Calu3 (cell line): ENCODE measurements around the gene ANO8. TPM values are rescaled to one million over a fixed set of nuclear protein-coding genes. Genes with fewer than 3 reads are reported as not detected.
A peak's percentile ranks its signal among the peaks of the same experiment; 100 is the strongest.

Experiments used
- BruUV-seq: library from RNA; stranded (reverse); fragments of 400-500 nt; replicated peaks from 2 replicates; lab custom pipeline; 2021; lab: Mats Ljungman, UMichigan
- CTCF ChIA-PET: fragments of 300-600 bp; sonication (Branson Sonifier 250); formaldehyde crosslinking; loops from one replicate; lab custom pipeline; 2022; ENCODE audit warnings: antibody characterized with exemption; lab: Charles Lee
- DNase-seq: peaks from one replicate; pipeline ENCODE4 v3.0.0; 2022
- H3K27ac Mint-ChIP-seq: one replicate; pipeline ENCODE4 v1.8.0; 2022; ENCODE audit warnings: mixed read lengths; ENCODE audit not compliant: unreplicated experiment
- H3K27me3 Mint-ChIP-seq: one replicate; pipeline ENCODE4 v1.8.0; 2022; ENCODE audit warnings: mixed read lengths; ENCODE audit not compliant: unreplicated experiment
- H3K36me3 Mint-ChIP-seq: one replicate; pipeline ENCODE4 v1.8.0; 2022; ENCODE audit warnings: mild to moderate bottlenecking, moderate library complexity, mixed read lengths; ENCODE audit not compliant: insufficient read depth, unreplicated experiment
- H3K4me1 Mint-ChIP-seq: one replicate; pipeline ENCODE4 v1.8.0; 2022; ENCODE audit warnings: mild to moderate bottlenecking, low read depth, mixed read lengths; ENCODE audit not compliant: unreplicated experiment
- H3K4me3 Mint-ChIP-seq: one replicate; pipeline ENCODE4 v1.8.0; 2022; ENCODE audit warnings: mild to moderate bottlenecking, low read depth, moderate library complexity, mixed read lengths; ENCODE audit not compliant: unreplicated experiment
- H3K9me3 Mint-ChIP-seq: one replicate; pipeline ENCODE4 v1.8.0; 2022; ENCODE audit warnings: low read depth, mixed read lengths; ENCODE audit not compliant: unreplicated experiment
- intact Hi-C: fragments of 100-400 bp; cut with micrococcal nuclease; formaldehyde crosslinking; loops from one replicate; pipeline ENCODE4 v1.10.0; 2022; ENCODE audit not compliant: unreplicated experiment
- total RNA-seq: library from RNA; stranded (reverse); gene quantifications from 2 replicates; pipeline ENCODE4 v1.2.3, GENCODE V29; 2022
- TF ChIP-seq, protein P1 (sequence below): fragments of 200-600 bp; IDR thresholded peaks from one replicate; pipeline ENCODE4 v1.8.0; 2022; ENCODE audit warnings: antibody characterized with exemption; ENCODE audit not compliant: unreplicated experiment

The ANO8 gene
- total RNA-seq, 1 experiment from 2014 or later = 10.5 TPM

- CTCF ChIA-PET = interaction anchor here (0.6 kb wide), 1 partner anchor 21 kb away, joined by 3 read pairs; no protein-coding TSS in a partner anchor
- H3K9me3 Mint-ChIP-seq = no peaks in the 10 kb centered on the region
- intact Hi-C loops = no loop called here
- TF ChIP-seq, protein P1, sequence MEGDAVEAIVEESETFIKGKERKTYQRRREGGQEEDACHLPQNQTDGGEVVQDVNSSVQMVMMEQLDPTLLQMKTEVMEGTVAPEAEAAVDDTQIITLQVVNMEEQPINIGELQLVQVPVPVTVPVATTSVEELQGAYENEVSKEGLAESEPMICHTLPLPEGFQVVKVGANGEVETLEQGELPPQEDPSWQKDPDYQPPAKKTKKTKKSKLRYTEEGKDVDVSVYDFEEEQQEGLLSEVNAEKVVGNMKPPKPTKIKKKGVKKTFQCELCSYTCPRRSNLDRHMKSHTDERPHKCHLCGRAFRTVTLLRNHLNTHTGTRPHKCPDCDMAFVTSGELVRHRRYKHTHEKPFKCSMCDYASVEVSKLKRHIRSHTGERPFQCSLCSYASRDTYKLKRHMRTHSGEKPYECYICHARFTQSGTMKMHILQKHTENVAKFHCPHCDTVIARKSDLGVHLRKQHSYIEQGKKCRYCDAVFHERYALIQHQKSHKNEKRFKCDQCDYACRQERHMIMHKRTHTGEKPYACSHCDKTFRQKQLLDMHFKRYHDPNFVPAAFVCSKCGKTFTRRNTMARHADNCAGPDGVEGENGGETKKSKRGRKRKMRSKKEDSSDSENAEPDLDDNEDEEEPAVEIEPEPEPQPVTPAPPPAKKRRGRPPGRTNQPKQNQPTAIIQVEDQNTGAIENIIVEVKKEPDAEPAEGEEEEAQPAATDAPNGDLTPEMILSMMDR = peak; percentile 52
- peak; percentile 94 for DNase-seq
- H3K27me3 Mint-ChIP-seq = no peaks in the 10 kb centered on the region
- H3K27ac Mint-ChIP-seq = no peak within 1 kb of the TSS
- H3K4me3 Mint-ChIP-seq = peak within 1 kb of the TSS; percentile 58
- peaks cover 17% of the 10 kb centered on the region for H3K4me1 Mint-ChIP-seq
- BruUV-seq = no TSS peak
- peaks cover 28% of the 10 kb centered on the region for H3K36me3 Mint-ChIP-seq
Observed at GRCh38 chr19:17303167-17303939, 31.3 kb downstream of the ANO8 start, which contains the start of gene ABHD8. Gene ABHD8 (minus strand): TSS chr19:17303425. CDS start chr19:17301616, 1,809 bp downstream.

- CTCF ChIA-PET = interaction anchor here (0.6 kb wide), 1 partner anchor 20 kb away, joined by 3 read pairs; no protein-coding TSS in a partner anchor
- no peak overlapping the region for H3K27ac Mint-ChIP-seq
- H3K27me3 Mint-ChIP-seq = no peaks in the 10 kb centered on the region
- H3K36me3 Mint-ChIP-seq = peaks cover 28% of the 10 kb centered on the region
- no TSS peak for BruUV-seq
- DNase-seq = no peak
- H3K4me1 Mint-ChIP-seq = peaks cover 11% of the 10 kb centered on the region
- peak overlapping the region; percentile 58 for H3K4me3 Mint-ChIP-seq
- no peaks in the 10 kb centered on the region for H3K9me3 Mint-ChIP-seq
- TF ChIP-seq, protein P1 = no peak
- intact Hi-C loops = no loop called here
Observed at GRCh38 chr19:17302391-17303166, 32.1 kb downstream of the ANO8 start.

- no TSS peak for BruUV-seq
- Mint-ChIP-seq H3K27me3 (no peaks in the 10 kb centered on the region), H3K4me3 (no peak overlapping the region), H3K4me1 (peaks cover 9% of the 10 kb centered on the region), H3K9me3 (no peaks in the 10 kb centered on the region), H3K36me3 (peaks cover 24% of the 10 kb centered on the region), H3K27ac (no peak overlapping the region)
- TF ChIP-seq, protein P1 = no peak
- CTCF ChIA-PET = no interaction called here
- no peak for DNase-seq
- intact Hi-C loops = no loop called here
Observed at GRCh38 chr19:17300992-17301619, 33.5 kb downstream of the ANO8 start.

GRCh38 chr19:17296976-17297375 lies 37.7 kb downstream of the ANO8 start:
- intact Hi-C loops = no loop called here
- TF ChIP-seq, protein P1 = no peak
- no TSS peak for BruUV-seq
- CTCF ChIA-PET = interaction anchor here (0.6 kb wide), 1 partner anchor 189 kb away, joined by 3 read pairs; no protein-coding TSS in a partner anchor
- H3K27me3 Mint-ChIP-seq = no peaks in the 10 kb centered on the region
- no peaks in the 10 kb centered on the region for H3K9me3 Mint-ChIP-seq
- H3K4me1 Mint-ChIP-seq = no peaks in the 10 kb centered on the region
- H3K4me3 Mint-ChIP-seq = no peak overlapping the region
- H3K36me3 Mint-ChIP-seq = peaks cover 11% of the 10 kb centered on the region
- no peak overlapping the region for H3K27ac Mint-ChIP-seq
- DNase-seq = no peak
